HepG2 (cell line): ENCODE results near the gene CAPN12. TPM values are rescaled to one million over a fixed set of nuclear protein-coding genes. Genes with fewer than 3 reads are reported as not detected.

ENCODE experiments used
- ATAC-seq: fragments of 200-7000 bp; cut with Tn5 transposase; 3 replicates; pipeline ENCODE4 v1.9.1; 2020; ENCODE audit warnings: mild to moderate bottlenecking, moderate library complexity
- BruUV-seq: library from RNA; stranded (reverse); fragments of 400-500 nt; replicated peaks from 2 replicates; lab custom pipeline; 2021; lab: Mats Ljungman, UMichigan
- CTCF ChIA-PET: fragments of 300-600 bp; formaldehyde crosslinking; extraction: SDS; loops from one replicate; lab custom pipeline; 2021; ENCODE audit warnings: low total read pairs, inconsistent platforms, low intra/inter-chr PET ratio; lab: Yijun Ruan, JAX
- POLR2A ChIA-PET: fragments of 350-600 bp; sonication (Branson Sonifier 250); formaldehyde crosslinking; loops from one replicate; lab custom pipeline; 2020; ENCODE audit warnings: antibody characterized with exemption, inconsistent platforms; lab: Yijun Ruan, JAX
- DNase-seq: peaks from one replicate; pipeline ENCODE4 v3.0.0-alpha.2; 2015; ENCODE audit warnings: low spot score
- FAIRE-seq: peaks from 3 replicates; lab custom pipeline; 2011; peaks lifted over from hg19 to GRCh38; lab: Jason Lieb, UNC
- H2AFZ ChIP-seq: one replicate; pipeline ENCODE4 v1.6.1; 2011; ENCODE audit warnings: low read length, inconsistent platforms
- H3K27ac ChIP-seq: fragments of 300-600 bp; 3 replicates; pipeline ENCODE4 v1.8.0; 2011; ENCODE audit warnings: mixed run types, mild to moderate bottlenecking, mixed read lengths, low read length, inconsistent platforms; ENCODE audit not compliant: insufficient read depth; ENCODE audit errors: extremely low read length
- H3K27me3 ChIP-seq, 2 experiments: fragments of 200-600 bp in 1 of 2; 2 replicates in 1 of 2; 3 replicates in 1 of 2; pipeline versions ENCODE4 v1.6.0 to v1.8.0; 2011; ENCODE audit warnings: low read length in 2 of 2, mild to moderate bottlenecking in 2 of 2, moderate library complexity in 2 of 2, inconsistent platforms in 1 of 2; ENCODE audit not compliant: insufficient read depth in 2 of 2, control insufficient read depth in 1 of 2
- H3K36me3 ChIP-seq, 2 experiments: fragments of 200-600 bp in 1 of 2; replicated peaks in 1 of 2; 2 replicates in 1 of 2; 3 replicates in 1 of 2; pipeline versions ENCODE4 v1.5.1 to v1.8.0; 2011; ENCODE audit warnings: low read length in 2 of 2, inconsistent platforms in 1 of 2; ENCODE audit not compliant: insufficient read depth in 2 of 2, control insufficient read depth in 1 of 2
- H3K4me1 ChIP-seq: 2 replicates; pipeline ENCODE4 v1.5.1; 2012; ENCODE audit warnings: low read length, inconsistent platforms; ENCODE audit not compliant: insufficient read depth
- H3K4me2 ChIP-seq: 2 replicates; pipeline ENCODE4 v1.6.0; 2011; ENCODE audit warnings: low read depth, low read length, inconsistent platforms
- H3K4me3 ChIP-seq, 3 experiments: fragments of 200-600 bp in 1 of 3; sonication (generic), shearing (Covaris generic) in 1 of 3; replicated peaks in 1 of 3; 2 replicates each; pipeline ENCODE4 v1.5.1; 2011 to 2016; ENCODE audit warnings: low read length in 3 of 3, inconsistent platforms in 2 of 3, low read depth in 2 of 3, mild to moderate bottlenecking in 2 of 3, control low read depth in 1 of 3, mixed read lengths in 1 of 3; ENCODE audit not compliant: insufficient read depth in 1 of 3
- H3K79me2 ChIP-seq: one replicate; pipeline ENCODE4 v1.6.1; 2011; ENCODE audit warnings: low read length, inconsistent platforms; ENCODE audit not compliant: insufficient read depth
- H3K9ac ChIP-seq: 2 replicates; pipeline ENCODE4 v1.6.0; 2011; ENCODE audit warnings: mild to moderate bottlenecking, low read depth, low read length, inconsistent platforms; ENCODE audit not compliant: insufficient read depth
- H3K9me3 ChIP-seq: 2 replicates; pipeline ENCODE4 v1.5.1; 2012; ENCODE audit warnings: mild to moderate bottlenecking, low read length
- H4K20me1 ChIP-seq: 2 replicates; pipeline ENCODE4 v1.6.0; 2011; ENCODE audit warnings: inconsistent platforms, mild to moderate bottlenecking, low read length, moderate library complexity; ENCODE audit not compliant: insufficient read depth
- ARID5B ChIP-seq: IDR thresholded peaks from 2 replicates; pipeline ENCODE4 v1.4.0; 2020; ENCODE audit warnings: mild to moderate bottlenecking, missing genetic modification reagents
- BCL3 ChIP-seq: sonication (generic); formaldehyde crosslinking; IDR thresholded peaks from 2 replicates; pipeline ENCODE4 v1.5.1; 2020; ENCODE audit warnings: mild to moderate bottlenecking, missing genetic modification reagents, moderate library complexity
- IRF1 ChIP-seq: sonication (generic); formaldehyde crosslinking; IDR thresholded peaks from 2 replicates; pipeline ENCODE4 v1.4.0; 2020; ENCODE audit warnings: low read depth, mild to moderate bottlenecking, missing genetic modification reagents
- RARG ChIP-seq: sonication (generic); formaldehyde crosslinking; IDR thresholded peaks from 2 replicates; pipeline ENCODE4 v1.4.0; 2020; ENCODE audit warnings: low read depth, mild to moderate bottlenecking, missing genetic modification reagents
- RBM22 ChIP-seq: fragments of 200-400 bp; formaldehyde crosslinking; optimal IDR thresholded peaks from 2 replicates; pipeline ENCODE3; 2017; ENCODE audit warnings: mild to moderate bottlenecking, low read length, moderate library complexity
- SP5 ChIP-seq: IDR thresholded peaks from 2 replicates; pipeline ENCODE4 v1.6.1; 2016; ENCODE audit warnings: low read depth, borderline replicate concordance
- SSRP1 ChIP-seq: IDR thresholded peaks from 2 replicates; pipeline ENCODE4 v1.6.1; 2016; ENCODE audit warnings: control low read depth
- ZMYM3 ChIP-seq: sonication (generic); formaldehyde crosslinking; IDR thresholded peaks from 2 replicates; pipeline ENCODE4 v1.5.1; 2020; ENCODE audit warnings: mild to moderate bottlenecking, missing genetic modification reagents
- ZNF337 ChIP-seq: sonication (generic); formaldehyde crosslinking; IDR thresholded peaks from 2 replicates; pipeline ENCODE4 v1.5.1; 2020; ENCODE audit warnings: missing genetic modification reagents, low read depth, mild to moderate bottlenecking, borderline replicate concordance
- ZNF629 ChIP-seq: sonication (generic); formaldehyde crosslinking; conservative IDR thresholded peaks from 2 replicates; pipeline ENCODE4 v1.5.0; 2020; ENCODE audit warnings: missing genetic modification reagents
- WGBS: methylation state at CpG from one replicate; pipeline ENCODE4 v1.1.6; 2017; ENCODE audit warnings: low lambda C conversion rate; 5-methylcytosine and 5-hydroxymethylcytosine counted together
- in situ Hi-C: cut with HindIII; loops from 2 replicates; pipeline ENCODE4 v1.10.0; 2017; ENCODE audit warnings: low pct_unique_long_range_greater_than_20kb; ENCODE audit not compliant: extremely low pct_ligation_motif_present
- intact Hi-C: fragments of 100-400 bp; cut with micrococcal nuclease; formaldehyde crosslinking; loops from one replicate; pipeline ENCODE4 v1.10.0; 2022; ENCODE audit not compliant: unreplicated experiment
- polyA plus RNA-seq, 8 experiments: library from polyadenylated mRNA; depleted of rRNA in 3 of 8; stranded (reverse) in 7 of 8; unstranded in 1 of 8; fragments of >200 nt; fragmentation: Illumina TruSeq in 4 of 8; extraction: Trizol in 4 of 8; gene quantifications; 2 replicates each; pipeline versions ENCODE4 v1.2.1 to v1.2.3, GENCODE V29; 2011 to 2016; ENCODE audit warnings: low read depth in 4 of 8, missing spikeins in 1 of 8, mixed read lengths in 1 of 8; ENCODE audit not compliant: insufficient read depth in 1 of 8
- total RNA-seq, 5 experiments: library from RNA; depleted of rRNA; stranded (reverse); fragments of >200 nt; fragmentation: Illumina TruSeq; extraction: Trizol; gene quantifications; 2 replicates each; pipeline ENCODE4 v1.2.3, GENCODE V29; 2016; ENCODE audit warnings: low read depth in 1 of 5
- TF ChIP-seq, protein P1 (sequence below): sonication (generic); formaldehyde crosslinking; IDR thresholded peaks from 2 replicates; pipeline ENCODE4 v1.8.0; 2022; ENCODE audit warnings: mild to moderate bottlenecking, missing genetic modification reagents, moderate library complexity

CAPN12 gene
- total and polyA plus RNA-seq, 2 of the 13 experiments (the other 11 are each of a cell fraction or from before 2014, with no cell fraction given): 1.6 to 13.6 TPM

DNA sequence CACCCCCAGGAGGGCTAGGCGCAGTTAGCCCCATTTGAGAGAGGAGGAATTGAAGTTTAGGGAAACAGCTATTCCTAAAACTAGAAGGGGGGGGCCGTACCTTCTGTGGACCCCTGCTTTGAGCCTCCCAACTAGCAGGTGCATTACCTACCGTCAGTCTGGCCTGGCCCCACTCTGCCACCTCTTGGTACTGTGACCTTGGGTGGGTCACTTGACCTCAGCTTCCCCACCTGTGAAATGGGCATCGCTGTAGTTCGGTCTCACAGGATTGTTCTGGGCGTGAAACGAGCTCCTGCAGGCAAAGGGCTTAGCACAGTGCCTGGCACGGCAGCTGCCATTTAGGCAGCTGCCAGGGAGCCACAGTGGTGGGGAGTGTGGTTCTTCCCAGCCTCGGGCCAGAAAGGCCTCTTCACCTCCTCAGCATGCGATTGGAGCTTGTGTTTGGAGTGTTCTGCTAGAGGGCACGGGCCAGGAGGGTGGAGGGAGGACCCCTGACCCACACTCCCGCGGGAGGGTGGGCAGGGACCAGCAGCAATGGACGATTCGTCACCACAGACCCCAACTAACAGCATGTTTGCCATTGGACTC lies 32.0 kb downstream of the CAPN12 start:
- Histone ChIP-seq H3K4me1 (peaks cover 9% of the 10 kb centered on the region), H3K27me3 (no peaks in the 10 kb centered on the region), H2AFZ (no peak overlapping the region), H3K4me3 (no peak overlapping the region), H3K9me3 (no peaks in the 10 kb centered on the region), H3K9ac (no peak overlapping the region), H3K4me2 (no peak overlapping the region), H3K79me2 (peaks cover 2% of the 10 kb centered on the region), H3K36me3 (peaks cover 64 to 91% of the 10 kb centered on the region in 2 experiments), H4K20me1 (no peaks in the 10 kb centered on the region), H3K27ac (no peak overlapping the region)
- in situ Hi-C loops (no loop called here), intact Hi-C loops (no loop called here)
- ChIA-PET POLR2A (interaction anchor here (4.2 kb wide), 1 partner anchor 11 kb away, joined by 15 read pairs; no protein-coding TSS in a partner anchor), CTCF (no interaction called here)
- no peak for FAIRE-seq
- ATAC-seq: no peak
- WGBS: 83% methylated on average over 7 of the region's 15 CpGs
- DNase-seq: no peak
- BruUV-seq: no TSS peak
- TF ChIP-seq RBM22 (peak; percentile 33), ZMYM3 (CRISPR knock-in tag) (peak; percentile 61), ZNF629 (peak; percentile 93), SSRP1 (peak; percentile 90), BCL3 (CRISPR knock-in tag) (no peak)

DNA sequence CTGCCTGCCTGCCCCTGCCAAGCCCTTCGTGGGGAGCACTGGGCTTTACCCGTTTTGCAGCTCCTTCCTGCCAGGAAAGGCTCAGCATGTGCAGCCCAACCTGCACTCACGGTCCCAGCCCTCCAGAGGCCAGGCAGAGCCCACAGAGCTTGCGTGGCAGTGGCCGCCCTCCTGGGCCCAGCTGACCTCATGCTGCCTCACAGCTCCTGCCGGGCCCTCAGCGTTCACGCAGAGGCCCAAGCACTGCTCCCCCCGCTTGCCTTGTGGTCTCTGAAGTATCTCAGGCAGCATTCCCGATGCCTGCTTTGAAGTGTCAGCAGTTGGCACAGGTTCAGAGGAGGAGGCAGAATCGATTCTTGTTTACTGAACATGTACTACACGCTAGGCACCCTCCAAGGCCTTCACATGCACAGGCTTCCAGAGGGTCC lies 32.5 kb downstream of the CAPN12 start:
- DNase-seq (no peak), ATAC-seq (peak; percentile 4; the same call in 1 of the 3 replicates), FAIRE-seq (no peak)
- intact Hi-C loops: no loop called here
- Histone ChIP-seq H3K4me3 (no peak overlapping the region), H3K9ac (no peak overlapping the region), H3K9me3 (no peaks in the 10 kb centered on the region), H3K4me1 (peaks cover 14% of the 10 kb centered on the region), H3K79me2 (peaks cover 2% of the 10 kb centered on the region), H3K4me2 (no peak overlapping the region), H3K27ac (no peak overlapping the region), H3K27me3 (no peaks in the 10 kb centered on the region), H4K20me1 (no peaks in the 10 kb centered on the region), H3K36me3 (peaks cover 63 to 91% of the 10 kb centered on the region in 2 experiments), H2AFZ (no peak overlapping the region)
- WGBS: 90% methylated on average over 7 of the region's 12 CpGs
- POLR2A ChIA-PET: interaction anchor here (4.2 kb wide), 1 partner anchor 11 kb away, joined by 15 read pairs; no protein-coding TSS in a partner anchor
- in situ Hi-C loops: no loop called here
- CTCF ChIA-PET: no interaction called here
- BruUV-seq: no TSS peak
- TF ChIP-seq ARID5B (CRISPR knock-in tag) (no peak), RARG (no peak), IRF1 (CRISPR knock-in tag) (no peak), SP5 (CRISPR knock-in tag) (no peak), ZNF337 (no peak)
- TF ChIP-seq, protein P1, sequence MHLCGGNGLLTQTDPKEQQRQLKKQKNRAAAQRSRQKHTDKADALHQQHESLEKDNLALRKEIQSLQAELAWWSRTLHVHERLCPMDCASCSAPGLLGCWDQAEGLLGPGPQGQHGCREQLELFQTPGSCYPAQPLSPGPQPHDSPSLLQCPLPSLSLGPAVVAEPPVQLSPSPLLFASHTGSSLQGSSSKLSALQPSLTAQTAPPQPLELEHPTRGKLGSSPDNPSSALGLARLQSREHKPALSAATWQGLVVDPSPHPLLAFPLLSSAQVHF (CRISPR knock-in tag): no peak
